Measurements from ENCODE around the gene PARD3B.

The PARD3B gene

GRCh38 chr2:205267323-205267722 lies 722.0 kb downstream of the PARD3B start:
- DNase-seq (ENCODE audit: low read depth), result no peak
- TF ChIP-seq CTCF (IDR thresholded peaks at IDR 0.05; ENCODE audit: low read depth, low read length), result no peak
- no peak for TF ChIP-seq POLR2A (IDR thresholded peaks at IDR 0.05; ENCODE audit: extremely low read depth, insufficient read length)
- no peak for TF ChIP-seq MYC (IDR thresholded peaks at IDR 0.05; ENCODE audit: low read depth, low read length)
- no peak for TF ChIP-seq MAX (IDR thresholded peaks at IDR 0.05; ENCODE audit: low read depth, low read length)
- no peak overlapping the region for H3K4me3 ChIP-seq (ENCODE audit: low read depth, low read length)

- TF ChIP-seq CTCF (IDR thresholded peaks at IDR 0.05; ENCODE audit: low read depth, low read length) (no peak), MYC (IDR thresholded peaks at IDR 0.05; ENCODE audit: low read depth, low read length) (no peak), MAX (IDR thresholded peaks at IDR 0.05; ENCODE audit: low read depth, low read length) (no peak)
- H3K4me3 ChIP-seq (ENCODE audit: low read depth, low read length), result no peak overlapping the region
- no peak for DNase-seq (ENCODE audit: low read depth)
Measured at GRCh38 chr2:205270689-205271088, 725.4 kb downstream of the PARD3B start.

- no peak for DNase-seq (ENCODE audit: low read depth)
- H3K4me3 ChIP-seq (ENCODE audit: low read depth, low read length), result no peak overlapping the region
- no peak for TF ChIP-seq POLR2A (IDR thresholded peaks at IDR 0.05; ENCODE audit: extremely low read depth, insufficient read length)
- TF ChIP-seq CTCF (IDR thresholded peaks at IDR 0.05; ENCODE audit: low read depth, low read length), result no peak
- TF ChIP-seq MYC (IDR thresholded peaks at IDR 0.05; ENCODE audit: low read depth, low read length), result no peak
- no peak for TF ChIP-seq MAX (IDR thresholded peaks at IDR 0.05; ENCODE audit: low read depth, low read length)
Measured at GRCh38 chr2:205273148-205273547, 727.9 kb downstream of the PARD3B start.

DNA sequence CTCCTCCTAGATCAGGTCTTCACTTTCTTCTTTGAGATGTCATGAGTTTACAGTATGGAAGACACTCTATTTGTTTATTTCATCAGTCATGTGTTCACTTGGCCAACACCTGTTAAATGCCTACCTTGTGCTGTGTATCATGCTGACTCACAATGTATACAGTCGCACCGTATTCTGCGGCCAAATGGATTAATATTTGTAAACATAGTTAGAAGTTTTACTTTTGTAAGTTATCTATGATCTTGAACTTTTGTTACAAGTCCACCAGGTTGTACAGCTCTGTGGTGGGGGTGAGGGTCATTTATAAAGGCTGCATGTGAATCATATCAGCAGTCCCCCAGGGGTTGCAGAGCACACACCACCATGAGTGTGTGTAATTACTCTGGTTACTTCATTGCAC lies 728.4 kb downstream of the PARD3B start:
- no peak for TF ChIP-seq MAX (IDR thresholded peaks at IDR 0.05; ENCODE audit: low read depth, low read length)
- TF ChIP-seq POLR2A (IDR thresholded peaks at IDR 0.05; ENCODE audit: extremely low read depth, insufficient read length), result no peak
- TF ChIP-seq MYC (IDR thresholded peaks at IDR 0.05; ENCODE audit: low read depth, low read length), result no peak
- TF ChIP-seq CTCF (IDR thresholded peaks at IDR 0.05; ENCODE audit: low read depth, low read length), result no peak
- no peak overlapping the region for H3K4me3 ChIP-seq (ENCODE audit: low read depth, low read length)
- no peak for DNase-seq (ENCODE audit: low read depth)

GRCh38 chr2:205274801-205275200 lies 729.5 kb downstream of the PARD3B start:
- no peak overlapping the region for H3K4me3 ChIP-seq (ENCODE audit: low read depth, low read length)
- DNase-seq (ENCODE audit: low read depth), result no peak
- TF ChIP-seq MYC (IDR thresholded peaks at IDR 0.05; ENCODE audit: low read depth, low read length) (no peak), MAX (IDR thresholded peaks at IDR 0.05; ENCODE audit: low read depth, low read length) (no peak), CTCF (IDR thresholded peaks at IDR 0.05; ENCODE audit: low read depth, low read length) (no peak), POLR2A (IDR thresholded peaks at IDR 0.05; ENCODE audit: extremely low read depth, insufficient read length) (no peak)
